IPS-NIHi7 (cell line): ENCODE measurements around the gene MT1M.
A peak's percentile ranks its signal among the peaks of the same experiment; 100 is the strongest.
"Not testable (repeated sequence)": the region's sequence is repeated elsewhere in the genome, so short reads cannot be mapped to it uniquely, and the experiment has no call there.

Experiments
- DNase-seq: peaks from one replicate; pipeline ENCODE4 v3.0.0; 2012; ENCODE audit warnings: mixed read lengths; ENCODE audit errors: extremely low spot score

Gene MT1M

DNA sequence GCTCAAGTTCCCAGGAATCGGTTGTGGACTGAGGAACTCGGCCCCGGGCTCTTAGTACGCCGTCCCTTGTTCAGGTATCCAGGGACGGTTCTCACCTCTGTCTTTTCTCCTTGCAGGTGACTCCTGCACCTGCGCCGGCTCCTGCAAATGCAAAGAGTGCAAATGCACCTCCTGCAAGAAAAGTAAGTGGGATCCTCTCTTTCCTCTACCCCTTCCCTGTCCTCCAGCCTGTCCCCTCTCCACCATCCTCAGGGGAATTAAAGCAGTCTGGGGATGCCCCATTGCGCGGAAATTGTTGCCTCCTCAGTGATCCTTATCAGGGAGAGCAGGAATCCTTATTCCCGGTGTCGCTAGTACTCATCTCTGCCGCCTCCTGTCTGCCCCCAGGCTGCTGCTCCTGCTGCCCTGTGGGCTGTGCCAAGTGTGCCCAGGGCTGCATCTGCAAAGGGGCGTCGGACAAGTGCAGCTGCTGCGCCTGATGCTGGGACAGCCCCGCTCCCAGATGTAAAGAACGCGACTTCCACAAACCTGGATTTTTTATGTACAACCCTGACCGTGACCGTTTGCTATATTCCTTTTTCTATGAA is 23.5 kb upstream of the MT1M start:
- no peak for DNase-seq

GRCh38 chr16:56609463-56609921 is 23.0 kb upstream of the MT1M start:
- DNase-seq: no peak

- DNase-seq: no peak
Measured at GRCh38 chr16:56610017-56610608, 22.3 kb upstream of the MT1M start.

DNA sequence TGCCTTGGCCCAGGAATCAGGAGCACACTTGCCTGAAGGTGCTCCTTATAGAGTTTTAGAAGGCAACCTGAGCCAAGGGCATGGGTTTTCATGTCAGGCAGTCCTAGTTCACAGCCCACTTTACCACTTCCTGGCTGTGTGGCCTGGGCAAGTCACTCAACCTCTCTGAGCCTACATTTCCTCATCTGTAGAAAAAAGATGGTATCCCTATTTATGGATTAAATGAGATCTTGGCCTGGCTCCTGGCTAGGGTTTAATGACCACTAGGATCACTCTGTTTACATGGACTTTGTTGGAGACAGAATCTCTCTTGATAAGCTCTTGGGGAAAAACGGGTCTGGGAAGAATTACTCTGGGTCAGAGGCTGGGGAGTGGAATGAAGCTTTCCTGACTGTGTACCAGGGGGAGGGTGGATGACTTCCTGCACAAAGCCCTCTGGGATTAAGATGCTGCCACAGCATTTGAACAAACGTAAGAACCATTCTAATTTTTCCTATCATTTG is 21.8 kb upstream of the MT1M start:
- DNase-seq: no peak

DNA sequence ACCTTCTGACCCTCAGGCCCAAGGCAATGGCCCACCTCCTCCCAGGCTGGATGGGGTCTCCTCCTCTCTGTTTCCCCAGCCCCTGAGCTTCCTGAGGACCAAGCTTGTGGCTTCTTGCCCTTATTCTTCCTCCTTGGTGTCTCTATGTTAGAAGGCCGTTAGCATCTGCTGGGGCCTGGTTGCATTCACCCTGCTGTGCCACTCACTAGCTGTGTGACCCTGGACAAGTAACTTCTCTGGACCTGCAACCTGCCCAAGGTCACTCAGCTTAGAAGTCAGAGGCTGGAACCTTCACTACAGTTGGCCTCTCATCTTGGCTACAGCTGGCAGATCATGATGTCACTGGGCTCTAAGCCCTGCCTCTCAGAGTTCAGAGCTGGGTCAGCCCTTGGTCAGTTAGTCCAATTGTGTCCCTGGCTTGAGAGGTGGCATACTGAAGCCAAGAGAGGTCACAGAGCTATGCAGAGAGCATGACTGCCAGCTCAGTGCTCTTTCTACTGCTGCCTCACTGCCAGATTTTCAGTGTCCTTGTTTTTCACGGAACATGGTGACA is 21.1 kb upstream of the MT1M start:
- no peak for DNase-seq

DNA sequence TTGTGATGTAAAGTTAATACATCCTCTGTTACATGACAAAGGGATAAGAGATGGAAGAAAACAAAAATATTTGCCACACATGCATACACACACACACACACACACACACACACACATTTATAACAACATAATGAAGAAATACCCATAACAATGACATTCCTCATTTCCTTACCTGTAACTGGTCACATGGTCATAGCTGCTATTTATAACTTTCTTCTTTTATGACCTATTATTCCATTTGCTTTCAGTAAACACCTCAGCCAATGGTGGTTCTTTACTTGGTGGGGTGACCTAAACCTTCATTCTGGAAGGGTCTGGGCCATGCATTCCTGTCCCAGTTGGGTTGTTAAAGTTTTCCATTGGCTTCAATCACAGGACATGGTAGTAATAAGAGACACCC is 18.8 kb upstream of the MT1M start:
- DNase-seq: no peak

DNA sequence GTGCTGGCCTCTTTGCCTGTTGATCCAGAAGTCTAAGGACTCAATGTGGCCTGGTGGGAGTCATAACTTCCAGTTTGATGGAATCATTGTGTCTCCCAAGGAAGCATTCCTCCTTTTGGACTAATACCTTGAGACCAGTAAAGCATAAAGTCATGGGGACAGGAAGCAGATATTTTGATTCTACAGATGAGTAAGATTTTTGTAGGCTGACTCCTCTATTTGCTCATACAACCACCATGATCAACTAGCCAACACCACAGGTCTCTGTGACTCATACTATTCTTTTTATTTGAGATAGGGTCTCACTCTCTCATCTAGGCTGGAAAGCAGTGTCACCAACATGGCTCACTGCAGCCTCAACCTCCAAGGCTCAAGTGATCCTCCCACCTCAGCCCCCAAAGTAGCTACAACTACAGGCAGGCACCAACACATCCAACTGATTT is 17.9 kb upstream of the MT1M start:
- no peak for DNase-seq

GRCh38 chr16:56615353-56615752 is 17.1 kb upstream of the MT1M start:
- DNase-seq: no peak

DNA sequence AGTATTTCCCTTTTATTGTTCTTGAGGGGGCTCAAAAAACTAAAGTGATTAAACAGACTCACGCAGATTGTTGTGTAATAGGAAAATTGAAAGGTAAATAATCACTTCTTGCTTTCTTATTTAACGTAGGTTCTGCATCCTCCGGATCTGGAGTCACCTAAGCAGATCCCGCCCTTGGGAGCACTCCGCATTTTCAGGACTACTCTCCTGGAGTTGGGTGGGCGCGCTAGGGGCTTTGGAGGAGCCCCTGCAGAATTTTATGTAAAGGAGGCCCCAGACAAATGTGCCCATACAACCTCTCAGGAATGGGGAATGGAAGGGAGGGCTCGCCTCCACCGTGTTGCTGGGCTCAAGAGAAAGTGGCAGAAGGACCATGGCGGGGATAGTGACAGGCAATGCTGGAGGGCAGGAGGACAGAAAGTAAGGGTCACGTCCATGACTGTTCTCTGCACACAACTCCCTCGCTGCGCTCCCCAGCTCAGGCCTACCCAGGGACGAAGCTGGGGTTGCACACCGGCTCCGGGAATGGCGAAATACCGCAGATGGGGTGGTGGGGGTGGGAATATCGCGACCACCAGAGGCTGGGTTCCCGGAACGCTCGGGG is 15.7 kb upstream of the MT1M start:
- DNase-seq: no peak

DNA sequence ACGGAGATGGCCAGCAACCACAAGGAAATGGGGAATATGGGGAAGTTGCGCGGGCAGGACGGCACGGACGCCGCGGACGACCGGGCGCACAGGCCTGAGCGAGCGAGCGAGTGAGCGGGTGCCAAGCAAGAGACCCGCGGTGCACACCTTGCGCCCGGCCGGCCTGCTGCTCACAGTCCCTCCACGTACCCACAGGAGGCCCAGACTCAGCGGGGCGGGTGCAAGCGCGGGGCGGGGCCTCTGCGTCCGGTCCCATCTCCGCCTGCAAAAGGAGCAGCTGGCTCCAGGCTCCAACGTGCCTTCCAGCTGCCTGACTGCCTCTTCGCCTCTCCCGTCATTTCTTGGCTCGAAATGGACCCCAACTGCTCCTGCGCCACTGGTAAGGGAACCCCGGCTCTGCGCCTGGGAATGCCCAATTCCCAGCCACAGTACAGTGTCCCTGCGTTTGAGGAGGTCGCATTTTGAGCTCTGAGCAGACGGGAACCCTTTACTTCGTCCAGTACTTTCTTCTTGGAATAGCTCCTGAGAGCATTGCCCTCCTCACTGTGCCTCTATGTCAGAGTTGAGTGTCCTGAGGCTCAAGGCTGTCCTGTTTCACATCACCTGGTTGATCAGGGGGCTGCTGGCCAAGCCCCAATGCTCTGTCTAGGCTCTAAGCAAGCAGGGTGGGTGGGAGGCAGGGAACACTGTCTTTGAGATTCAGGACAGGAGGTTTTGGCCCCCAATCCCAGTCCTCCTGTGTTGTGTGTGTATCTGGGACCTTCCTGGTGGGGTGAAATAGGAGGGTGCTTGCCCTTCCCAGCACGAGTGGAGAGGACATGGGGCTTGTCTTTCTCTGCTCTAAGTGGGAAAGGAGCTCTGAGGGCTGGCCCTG is 15.0 kb upstream of the MT1M start:
- no peak for DNase-seq

GRCh38 chr16:56618138-56618537 is 14.3 kb upstream of the MT1M start:
- no peak for DNase-seq

DNA sequence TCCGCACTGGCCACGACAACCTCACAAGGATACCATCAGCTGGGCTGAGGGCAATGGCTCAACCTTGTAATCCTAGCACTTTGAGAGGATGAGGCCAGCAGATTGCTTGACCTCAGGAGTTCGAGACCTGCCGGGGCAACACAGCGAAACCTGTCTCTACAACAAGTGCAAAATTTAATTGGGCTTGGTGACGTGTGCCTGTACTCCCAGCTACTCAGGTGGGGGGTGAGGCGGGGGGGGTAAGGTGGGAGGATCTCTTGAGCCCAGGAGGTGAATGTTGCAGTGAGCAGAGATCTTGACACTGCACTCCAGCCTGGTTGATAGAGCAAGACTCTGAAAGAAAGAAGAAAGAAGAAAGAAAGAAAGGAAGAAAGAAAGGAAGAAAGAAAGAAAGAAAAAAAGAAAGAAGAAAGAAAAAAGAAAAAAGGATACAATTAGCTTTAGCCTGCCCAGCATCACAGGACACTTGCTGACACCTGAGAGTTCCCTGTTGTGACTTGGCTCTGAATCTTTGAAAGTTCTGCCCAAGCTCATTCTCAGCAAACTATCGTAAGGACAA is 12.0 kb upstream of the MT1M start:
- DNase-seq: no peak

GRCh38 chr16:56621665-56622445 is 10.6 kb upstream of the MT1M start:
- not testable (repeated sequence) for DNase-seq

DNA sequence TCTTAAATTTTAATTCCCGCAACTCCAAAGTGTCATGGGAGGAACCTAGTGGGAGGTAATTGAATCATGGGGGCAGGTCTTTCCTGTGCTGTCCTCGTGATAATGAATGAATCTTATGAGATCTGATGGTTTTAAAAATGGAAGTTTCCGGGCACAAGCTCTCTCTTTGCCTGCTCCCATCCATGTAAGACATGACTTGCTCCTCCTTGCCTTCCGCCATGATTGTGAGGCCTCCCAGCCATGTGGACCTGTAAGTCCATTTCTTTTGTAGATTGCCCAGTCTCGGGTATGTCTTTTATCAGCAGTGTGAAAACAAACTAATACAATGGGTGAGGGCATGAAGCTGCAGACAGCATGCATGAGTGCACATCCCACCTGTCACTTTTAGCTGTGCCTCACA is 9.3 kb upstream of the MT1M start:
- DNase-seq: not testable (repeated sequence)

- DNase-seq: no peak
Measured at GRCh38 chr16:56623637-56624036, 8.8 kb upstream of the MT1M start.

- DNase-seq: peak; percentile 73
Measured at GRCh38 chr16:56625140-56625942, 7.1 kb upstream of the MT1M start, which contains the start of gene MT1E. Gene MT1E (plus strand): TSS chr16:56625781. CDS start chr16:56625852, 71 bp downstream.

GRCh38 chr16:56625943-56626654 is 6.4 kb upstream of the MT1M start:
- no peak for DNase-seq

GRCh38 chr16:56626685-56627084 is 5.8 kb upstream of the MT1M start:
- DNase-seq: no peak
